Measurements from ENCODE around the gene CD2AP.

GRCh38 chr6:47593979-47594378, 116.4 kb downstream of the CD2AP start:
- TF ChIP-seq POLR2AphosphoS5 (IDR thresholded peaks at IDR 0.05; ENCODE audit: low read depth, low read length) (no peak), CTCF (IDR thresholded peaks at IDR 0.05) (no peak), REST (IDR thresholded peaks at IDR 0.05; ENCODE audit: insufficient read depth in 1 of 2, low read depth in 2 of 2, low read length in 1 of 2) (no peak), SIN3A (IDR thresholded peaks at IDR 0.05; ENCODE audit: borderline replicate concordance, insufficient read depth, low read depth, low read length) (no peak), TCF7L2 (IDR thresholded peaks at IDR 0.05; ENCODE audit: low read depth, low read length) (no peak)

Data from Panc1 (cell line).